Gastroesophageal sphincter (tissue), 4 donors: ENCODE data around the gene BOLA3. TPM values are rescaled to one million over a fixed set of nuclear protein-coding genes. Genes with fewer than 3 reads are reported as not detected.
"Not testable (repeated sequence)": the region's sequence is repeated elsewhere in the genome, so short reads cannot be mapped to it uniquely, and the experiment has no call there.

Experiments
- ATAC-seq: fragments of 150-250 bp; one replicate; pipeline ENCODE4 v1.9.1; 2016; ENCODE audit warnings: mild to moderate bottlenecking, moderate library complexity
- H3K27ac ChIP-seq, 4 donors: fragments of 200-600 bp; sonication (generic) in 3 of 4; 1 replicate in 3 of 4; 2 replicates in 1 of 4; pipeline ENCODE4 v1.5.1; 2016 to 2019
- H3K27me3 ChIP-seq: fragments of 200-600 bp; sonication (generic); one replicate; pipeline ENCODE4 v1.5.1; 2019
- H3K36me3 ChIP-seq, 2 donors: fragments of 200-600 bp; sonication (generic); one replicate each; pipeline ENCODE4 v1.5.1; 2019; ENCODE audit warnings: control low read depth in 1 of 2
- H3K4me1 ChIP-seq, 3 donors: fragments of 200-600 bp; sonication (generic); 1 replicate in 2 of 3; 2 replicates in 1 of 3; pipeline ENCODE4 v1.5.1; 2016 to 2019; ENCODE audit warnings: control low read depth in 2 of 3
- H3K4me3 ChIP-seq, 2 donors: fragments of 200-600 bp; sonication (generic); one replicate each; pipeline ENCODE4 v1.5.1; 2019; ENCODE audit warnings: mild to moderate bottlenecking in 1 of 2, moderate library complexity in 1 of 2
- H3K9me3 ChIP-seq, 3 donors: fragments of 200-600 bp; sonication (generic); one replicate each; pipeline ENCODE4 v1.5.1; 2017 to 2019; ENCODE audit warnings: control low read depth in 2 of 3
- CTCF ChIP-seq, 4 experiments: fragments of 200-600 bp in 2 of 4; fragments of 450-650 bp in 2 of 4; sonication (generic) in 1 of 4; IDR thresholded peaks; one replicate each; pipeline ENCODE4 v1.5.1; 2017 to 2019; ENCODE audit warnings: antibody characterized with exemption in 4 of 4, mild to moderate bottlenecking in 2 of 4, moderate library complexity in 2 of 4
- EP300 ChIP-seq: sonication (generic); formaldehyde crosslinking; IDR thresholded peaks from one replicate; pipeline ENCODE4 v1.6.1; 2017; ENCODE audit warnings: antibody characterized with exemption, mild to moderate bottlenecking
- POLR2A ChIP-seq, 2 donors: fragments of 450-650 bp; IDR thresholded peaks; one replicate each; pipeline ENCODE4 v1.6.1; 2017; ENCODE audit warnings: antibody characterized with exemption in 2 of 2, mild to moderate bottlenecking in 2 of 2, moderate library complexity in 1 of 2
- POLR2AphosphoS5 ChIP-seq: sonication (generic); formaldehyde crosslinking; IDR thresholded peaks from one replicate; pipeline ENCODE4 v1.6.1; 2017; ENCODE audit warnings: antibody characterized with exemption
- WGBS, 2 donors: methylation state at CpG; one replicate each; pipeline ENCODE4 v1.1.5; 2018; ENCODE audit warnings: low coverage in 1 of 2; 5-methylcytosine and 5-hydroxymethylcytosine counted together
- total RNA-seq, 4 donors: library from RNA; depleted of rRNA; stranded (reverse); fragments of >200 nt; gene quantifications; one replicate each; pipeline ENCODE4 v1.1.0, GENCODE V29; 2016

Gene BOLA3
- total RNA-seq, 4 donors from 2014 or later, result 15.5 to 43.1 (median 30.5) TPM

- Histone ChIP-seq H3K9me3 (peaks cover 0 to 7% (median 0%) of the 10 kb centered on the region in 3 donors), H3K27me3 (peaks cover 24% of the 10 kb centered on the region), H3K27ac (no peak overlapping the region), H3K4me3 (no peak overlapping the region), H3K36me3 (peaks cover 0 to 23% of the 10 kb centered on the region in 2 donors), H3K4me1 (no peaks in the 10 kb centered on the region)
- 29 to 61% methylated on average over 5 to 11 of the region's 41 CpGs for WGBS, 2 donors
- ATAC-seq, result no peak
- TF ChIP-seq POLR2AphosphoS5 (no peak), CTCF (IDR thresholded peaks at IDR 0.05) (no peak), EP300 (no peak), POLR2A (IDR thresholded peaks at IDR 0.05) (no peak)
Measured at GRCh38 chr2:74130211-74130995, 17.3 kb downstream of the BOLA3 start.

GRCh38 chr2:74128206-74128605 is 19.5 kb downstream of the BOLA3 start:
- no peak for ATAC-seq
- TF ChIP-seq POLR2AphosphoS5, result no peak
- TF ChIP-seq CTCF (IDR thresholded peaks at IDR 0.05), result no peak
- TF ChIP-seq EP300, result no peak
- TF ChIP-seq POLR2A (IDR thresholded peaks at IDR 0.05), result no peak
- 60 to 80% methylated on average over 1 to 3 of the region's 3 CpGs for WGBS, 2 donors

GRCh38 chr2:74123955-74124354 is 23.8 kb downstream of the BOLA3 start:
- not testable (repeated sequence) for H3K27me3 ChIP-seq, ATAC-seq, H3K27ac ChIP-seq, H3K4me3 ChIP-seq, H3K36me3 ChIP-seq, H3K4me1 ChIP-seq, H3K9me3 ChIP-seq
- no CpG with 5 or more reads among the region's 29 CpGs for WGBS, 2 donors

More at GRCh38 chr2:74128206-74128605, 19.5 kb downstream of the BOLA3 start:
- H3K27me3 ChIP-seq, result peaks cover 24% of the 10 kb centered on the region
- no peak overlapping the region for H3K27ac ChIP-seq
- no peaks in the 10 kb centered on the region for H3K4me1 ChIP-seq
- H3K9me3 ChIP-seq, result peaks cover 0 to 1% (median 0%) of the 10 kb centered on the region in 3 donors
- peaks cover 0 to 1% of the 10 kb centered on the region in 2 donors for H3K36me3 ChIP-seq
- H3K4me3 ChIP-seq, result no peak overlapping the region

- WGBS, 2 donors, result 100% methylated on average over 1 of the region's 1 CpG; no CpG with 5 or more reads in 1 of the 2 donors
- H3K4me3 ChIP-seq, H3K4me1 ChIP-seq, ATAC-seq, H3K9me3 ChIP-seq, H3K27ac ChIP-seq, H3K36me3 ChIP-seq, H3K27me3 ChIP-seq: not testable (repeated sequence)
Measured at GRCh38 chr2:74121846-74122245, 25.9 kb downstream of the BOLA3 start.

GRCh38 chr2:74119912-74120825 is 27.5 kb downstream of the BOLA3 start:
- Histone ChIP-seq H3K27me3 (no peaks in the 10 kb centered on the region), H3K9me3 (no peaks in the 10 kb centered on the region), H3K36me3 (no peaks in the 10 kb centered on the region), H3K27ac (peak overlapping the region; percentile 29 to 91 (median 88)), H3K4me1 (peaks cover 0 to 7% (median 0%) of the 10 kb centered on the region in 3 donors), H3K4me3 (peak overlapping the region; percentile 48 to 82)
- ATAC-seq, result peak; percentile 97
- 0 to 23% methylated on average over 2 to 9 of the region's 59 CpGs for WGBS, 2 donors
- TF ChIP-seq POLR2A (IDR thresholded peaks at IDR 0.05) (peak; percentile 35 to 37), POLR2AphosphoS5 (peak; percentile 44), EP300 (no peak), CTCF (IDR thresholded peaks at IDR 0.05) (peak in 3 of 4 experiments; percentile 26 to 95 (median 39))
